ENCODE results near the gene SIL1.

GRCh38 chr5:139068060-139068459 is 130.1 kb downstream of the SIL1 start:
- TF ChIP-seq POLR2AphosphoS5 (IDR thresholded peaks at IDR 0.05; ENCODE audit: low read depth, low read length) (no peak), EZH2 (IDR thresholded peaks at IDR 0.05; ENCODE audit: low read depth, low read length, severe bottlenecking) (no peak), CBX5 (IDR thresholded peaks at IDR 0.05; ENCODE audit: low read depth, low read length) (no peak), BCL11A (IDR thresholded peaks at IDR 0.05; ENCODE audit: low read depth in 2 of 2, low read length in 2 of 2) (no peak), POLR2A (IDR thresholded peaks at IDR 0.05; ENCODE audit: control extremely low read depth in 1 of 2, low read depth in 2 of 2, low read length in 2 of 2) (no peak)
- TF ChIP-seq, protein P1, sequence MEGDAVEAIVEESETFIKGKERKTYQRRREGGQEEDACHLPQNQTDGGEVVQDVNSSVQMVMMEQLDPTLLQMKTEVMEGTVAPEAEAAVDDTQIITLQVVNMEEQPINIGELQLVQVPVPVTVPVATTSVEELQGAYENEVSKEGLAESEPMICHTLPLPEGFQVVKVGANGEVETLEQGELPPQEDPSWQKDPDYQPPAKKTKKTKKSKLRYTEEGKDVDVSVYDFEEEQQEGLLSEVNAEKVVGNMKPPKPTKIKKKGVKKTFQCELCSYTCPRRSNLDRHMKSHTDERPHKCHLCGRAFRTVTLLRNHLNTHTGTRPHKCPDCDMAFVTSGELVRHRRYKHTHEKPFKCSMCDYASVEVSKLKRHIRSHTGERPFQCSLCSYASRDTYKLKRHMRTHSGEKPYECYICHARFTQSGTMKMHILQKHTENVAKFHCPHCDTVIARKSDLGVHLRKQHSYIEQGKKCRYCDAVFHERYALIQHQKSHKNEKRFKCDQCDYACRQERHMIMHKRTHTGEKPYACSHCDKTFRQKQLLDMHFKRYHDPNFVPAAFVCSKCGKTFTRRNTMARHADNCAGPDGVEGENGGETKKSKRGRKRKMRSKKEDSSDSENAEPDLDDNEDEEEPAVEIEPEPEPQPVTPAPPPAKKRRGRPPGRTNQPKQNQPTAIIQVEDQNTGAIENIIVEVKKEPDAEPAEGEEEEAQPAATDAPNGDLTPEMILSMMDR (IDR thresholded peaks at IDR 0.05; ENCODE audit: control extremely low read depth in 1 of 3, insufficient read depth in 1 of 3, low read depth in 1 of 3, low read length in 3 of 3), result no peak
